ENCODE data around the gene NAA25. TPM values are rescaled to one million over a fixed set of nuclear protein-coding genes. Genes with fewer than 3 reads are reported as not detected.
"Not testable (repeated sequence)": the region's sequence is repeated elsewhere in the genome, so short reads cannot be mapped to it uniquely, and the experiment has no call there.

The NAA25 gene
- total RNA-seq, 1 donor from 2014 or later = 32.8 TPM

DNA sequence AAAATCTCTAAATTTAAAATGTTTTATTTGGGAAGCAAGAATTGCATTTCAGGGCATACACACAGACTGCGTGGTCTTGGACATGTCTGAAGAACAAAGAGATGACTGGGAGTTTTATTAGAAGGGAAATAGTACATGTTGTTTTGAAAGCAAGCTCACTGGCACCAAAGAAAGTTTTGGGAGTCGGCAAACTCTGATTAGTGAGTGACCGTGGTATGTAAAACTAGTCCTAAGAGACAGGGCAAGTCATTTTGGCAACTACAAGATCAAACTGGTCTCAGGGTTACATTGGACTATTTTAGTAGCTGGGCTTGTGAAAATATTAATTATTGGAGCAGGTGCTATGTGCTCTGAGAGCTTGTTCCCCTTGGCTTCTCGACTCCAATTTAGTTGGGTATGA is 110.6 kb downstream of the NAA25 start:
- no peaks in the 10 kb centered on the region for H3K9me3 ChIP-seq (ENCODE audit: insufficient read depth, low read depth, low read length)
- no peaks in the 10 kb centered on the region for H4K20me1 ChIP-seq (ENCODE audit: insufficient read depth, low read length)
- no peak overlapping the region for H2AFZ ChIP-seq (ENCODE audit: low read depth, low read length)
- TF ChIP-seq EZH2 (IDR thresholded peaks at IDR 0.05; ENCODE audit: insufficient read depth, low read length) = no peak
- TF ChIP-seq CTCF (IDR thresholded peaks at IDR 0.05; ENCODE audit: insufficient read depth, low read depth, low read length) = no peak
- H3K79me2 ChIP-seq (ENCODE audit: insufficient read depth, low read length) = no peaks in the 10 kb centered on the region
- no peaks in the 10 kb centered on the region for H3K4me1 Mint-ChIP-seq (ENCODE audit: low read depth, unreplicated experiment)
- H3K4me2 ChIP-seq (ENCODE audit: low read length) = no peak overlapping the region
- H3K27ac Mint-ChIP-seq (ENCODE audit: unreplicated experiment) = no peak overlapping the region
- no peaks in the 10 kb centered on the region for H3K27me3 Mint-ChIP-seq (ENCODE audit: low read depth, unreplicated experiment)
- no peak overlapping the region for H3K9ac ChIP-seq (ENCODE audit: low read length)
- no peak overlapping the region for H3K4me3 Mint-ChIP-seq (ENCODE audit: unreplicated experiment)
- no peak overlapping the region for H3K27ac ChIP-seq (ENCODE audit: low read depth, low read length)
- no peaks in the 10 kb centered on the region for H3K9me3 Mint-ChIP-seq (ENCODE audit: unreplicated experiment)
- FAIRE-seq (no peak), DNase-seq (ENCODE audit: low read depth) (no peak)
- no peaks in the 10 kb centered on the region for H3K4me1 ChIP-seq (ENCODE audit: insufficient read depth, low read length)
- no peaks in the 10 kb centered on the region for H3K27me3 ChIP-seq (ENCODE audit: insufficient read depth, low read length)
- H3K36me3 Mint-ChIP-seq (ENCODE audit: low read depth, unreplicated experiment) = peaks cover 2% of the 10 kb centered on the region
- H3K36me3 ChIP-seq (ENCODE audit: insufficient read depth, low read length) = no peaks in the 10 kb centered on the region
- no peak overlapping the region for H3K4me3 ChIP-seq (ENCODE audit: insufficient read depth, low read depth, low read length)

- Mint-ChIP-seq H3K4me1 (ENCODE audit: low read depth, unreplicated experiment) (no peaks in the 10 kb centered on the region), H3K27me3 (ENCODE audit: low read depth, unreplicated experiment) (no peaks in the 10 kb centered on the region), H3K27ac (ENCODE audit: unreplicated experiment) (no peak overlapping the region), H3K4me3 (ENCODE audit: unreplicated experiment) (no peak overlapping the region), H3K36me3 (ENCODE audit: low read depth, unreplicated experiment) (peaks cover 2% of the 10 kb centered on the region), H3K9me3 (ENCODE audit: unreplicated experiment) (no peaks in the 10 kb centered on the region)
- Histone ChIP-seq H3K4me1 (ENCODE audit: insufficient read depth, low read length) (no peaks in the 10 kb centered on the region), H3K9me3 (ENCODE audit: insufficient read depth, low read depth, low read length) (no peaks in the 10 kb centered on the region), H3K27ac (ENCODE audit: low read depth, low read length) (no peak overlapping the region), H3K36me3 (ENCODE audit: insufficient read depth, low read length) (no peaks in the 10 kb centered on the region), H4K20me1 (ENCODE audit: insufficient read depth, low read length) (no peaks in the 10 kb centered on the region), H3K79me2 (ENCODE audit: insufficient read depth, low read length) (no peaks in the 10 kb centered on the region), H3K27me3 (ENCODE audit: insufficient read depth, low read length) (no peaks in the 10 kb centered on the region), H3K4me3 (ENCODE audit: insufficient read depth, low read depth, low read length) (no peak overlapping the region), H2AFZ (ENCODE audit: low read depth, low read length) (no peak overlapping the region), H3K9ac (ENCODE audit: low read length) (no peak overlapping the region), H3K4me2 (ENCODE audit: low read length) (no peak overlapping the region)
- DNase-seq (ENCODE audit: low read depth) (no peak), FAIRE-seq (no peak)
- TF ChIP-seq EZH2 (IDR thresholded peaks at IDR 0.05; ENCODE audit: insufficient read depth, low read length) = no peak
- no peak for TF ChIP-seq CTCF (IDR thresholded peaks at IDR 0.05; ENCODE audit: insufficient read depth, low read depth, low read length)
These were observed 111.3 kb downstream of the NAA25 start for GRCh38 chr12:111997300-111997699.

GRCh38 chr12:111995782-111996480 is 112.7 kb downstream of the NAA25 start:
- Histone ChIP-seq H3K4me1 (ENCODE audit: insufficient read depth, low read length) (no peaks in the 10 kb centered on the region), H3K79me2 (ENCODE audit: insufficient read depth, low read length) (no peaks in the 10 kb centered on the region), H3K9me3 (ENCODE audit: insufficient read depth, low read depth, low read length) (no peaks in the 10 kb centered on the region), H3K9ac (ENCODE audit: low read length) (no peak overlapping the region), H4K20me1 (ENCODE audit: insufficient read depth, low read length) (no peaks in the 10 kb centered on the region), H3K4me3 (ENCODE audit: insufficient read depth, low read depth, low read length) (no peak overlapping the region), H3K27me3 (ENCODE audit: insufficient read depth, low read length) (no peaks in the 10 kb centered on the region), H2AFZ (ENCODE audit: low read depth, low read length) (no peak overlapping the region), H3K27ac (ENCODE audit: low read depth, low read length) (no peak overlapping the region), H3K36me3 (ENCODE audit: insufficient read depth, low read length) (no peaks in the 10 kb centered on the region), H3K4me2 (ENCODE audit: low read length) (no peak overlapping the region)
- Mint-ChIP-seq H3K4me3 (ENCODE audit: unreplicated experiment) (no peak overlapping the region), H3K9me3 (ENCODE audit: unreplicated experiment) (no peaks in the 10 kb centered on the region), H3K4me1 (ENCODE audit: low read depth, unreplicated experiment) (no peaks in the 10 kb centered on the region), H3K36me3 (ENCODE audit: low read depth, unreplicated experiment) (peaks cover 2% of the 10 kb centered on the region), H3K27me3 (ENCODE audit: low read depth, unreplicated experiment) (no peaks in the 10 kb centered on the region), H3K27ac (ENCODE audit: unreplicated experiment) (no peak overlapping the region)
- FAIRE-seq (no peak), DNase-seq (ENCODE audit: low read depth) (no peak)
- TF ChIP-seq EZH2 (IDR thresholded peaks at IDR 0.05; ENCODE audit: insufficient read depth, low read length) (no peak), CTCF (IDR thresholded peaks at IDR 0.05; ENCODE audit: insufficient read depth, low read depth, low read length) (no peak)

- H3K9me3 Mint-ChIP-seq (ENCODE audit: unreplicated experiment); H4K20me1 ChIP-seq (ENCODE audit: insufficient read depth, low read length); H3K4me2 ChIP-seq (ENCODE audit: low read length); H3K9ac ChIP-seq (ENCODE audit: low read length); H3K27me3 ChIP-seq (ENCODE audit: insufficient read depth, low read length); H3K79me2 ChIP-seq (ENCODE audit: insufficient read depth, low read length); H3K4me1 ChIP-seq (ENCODE audit: insufficient read depth, low read length); DNase-seq (ENCODE audit: low read depth); H3K4me1 Mint-ChIP-seq (ENCODE audit: low read depth, unreplicated experiment); FAIRE-seq; H3K36me3 ChIP-seq (ENCODE audit: insufficient read depth, low read length); H3K27me3 Mint-ChIP-seq (ENCODE audit: low read depth, unreplicated experiment); H3K9me3 ChIP-seq (ENCODE audit: insufficient read depth, low read depth, low read length); H2AFZ ChIP-seq (ENCODE audit: low read depth, low read length); H3K36me3 Mint-ChIP-seq (ENCODE audit: low read depth, unreplicated experiment); H3K27ac ChIP-seq (ENCODE audit: low read depth, low read length); H3K4me3 Mint-ChIP-seq (ENCODE audit: unreplicated experiment); H3K27ac Mint-ChIP-seq (ENCODE audit: unreplicated experiment); H3K4me3 ChIP-seq (ENCODE audit: insufficient read depth, low read depth, low read length): not testable (repeated sequence)
These were observed 114.1 kb downstream of the NAA25 start for GRCh38 chr12:111994211-111995111.
